Occipital lobe (tissue), 2 donors: ENCODE measurements around the gene PAIP2B. TPM values are rescaled to one million over a fixed set of nuclear protein-coding genes. Genes with fewer than 3 reads are reported as not detected.
"Not testable (repeated sequence)": the region's sequence is repeated elsewhere in the genome, so short reads cannot be mapped to it uniquely, and the experiment has no call there.

Experiments
- DNase-seq: peaks from one replicate; lab custom pipeline; 2025; lab: John Stamatoyannopoulos, UW
- total RNA-seq: library from RNA; depleted of rRNA; stranded (reverse); fragments of >200 nt; gene quantifications from one replicate; pipeline ENCODE4 v1.2.3, GENCODE V29; 2014

PAIP2B gene
- total RNA-seq, 1 donor from 2014 or later, result 19.0 TPM

DNA sequence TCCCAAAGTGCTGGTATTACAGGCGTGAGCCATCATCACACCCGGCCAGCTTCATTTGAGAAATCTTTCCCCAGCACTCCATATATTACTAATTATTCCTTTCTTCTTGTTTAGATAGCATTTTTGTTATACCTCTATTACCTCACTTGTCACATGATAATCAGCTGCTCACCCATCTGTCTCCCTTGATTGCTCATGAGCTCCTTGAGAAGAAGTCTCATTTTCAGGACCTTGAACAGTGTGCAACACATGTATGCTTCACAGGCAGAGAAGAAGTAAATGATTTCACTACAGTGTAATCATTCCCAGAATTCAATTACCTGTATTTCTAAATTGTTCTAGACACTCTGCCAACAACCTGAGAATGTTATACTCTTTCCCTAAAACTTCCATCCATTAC lies 6.2 kb downstream of the PAIP2B start:
- no peak for DNase-seq

DNA sequence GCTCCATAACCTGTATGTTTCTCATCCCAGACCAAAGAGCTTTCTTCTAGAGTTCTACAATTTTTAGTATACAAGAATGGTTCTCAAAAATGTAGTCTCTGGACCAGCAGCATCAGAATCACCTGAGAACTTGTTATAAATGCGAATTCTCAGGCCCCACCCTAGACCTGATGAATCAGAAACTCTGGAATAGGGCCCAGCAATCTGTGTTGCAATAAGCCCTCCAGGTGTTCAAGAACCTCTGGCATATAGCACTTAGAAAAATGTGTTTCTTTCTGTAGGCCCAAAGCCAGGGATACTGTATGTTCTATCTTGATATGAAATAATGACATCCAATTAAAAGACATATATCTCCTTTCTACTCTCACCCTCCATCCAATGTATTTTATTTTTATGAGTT lies 10.4 kb downstream of the PAIP2B start:
- no peak for DNase-seq

DNA sequence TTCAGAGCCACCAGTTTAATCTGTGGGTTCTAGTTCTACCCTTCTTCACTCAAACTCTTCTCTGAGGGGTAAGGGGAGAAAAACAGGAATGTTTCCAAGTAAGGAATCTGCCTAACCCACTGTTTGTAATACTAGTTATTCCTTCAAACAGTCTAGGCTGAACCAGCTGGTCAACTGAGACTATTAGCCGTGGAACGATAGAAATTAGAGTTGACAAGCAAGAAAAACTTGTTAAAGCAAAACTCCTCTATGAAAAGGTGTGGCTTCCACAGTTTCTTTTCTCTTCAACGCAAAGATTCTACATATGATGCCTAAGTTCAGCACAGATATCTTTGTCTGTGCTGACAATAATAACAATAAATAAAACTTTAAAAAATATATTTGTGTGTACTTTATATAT lies 11.5 kb downstream of the PAIP2B start:
- no peak for DNase-seq

DNA sequence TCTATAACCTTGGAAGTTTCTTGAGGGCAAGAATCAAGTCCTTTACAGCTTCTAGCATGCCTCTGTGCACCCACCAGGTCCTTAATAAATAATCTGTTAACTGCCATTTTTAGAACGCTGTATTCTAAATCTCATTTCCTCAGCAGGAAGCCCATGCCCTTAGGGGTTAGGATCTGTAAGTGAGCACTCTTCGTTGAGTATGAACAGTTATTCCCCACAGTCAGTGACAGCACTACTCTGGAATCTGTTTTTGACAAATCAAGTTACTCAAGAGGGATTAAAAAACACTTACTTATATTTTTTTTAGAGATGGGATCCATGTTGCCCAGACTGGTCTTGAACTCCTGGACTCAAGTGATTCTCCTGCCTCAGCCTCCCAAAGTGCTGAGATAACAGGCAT lies 14.6 kb downstream of the PAIP2B start:
- no peak for DNase-seq

DNA sequence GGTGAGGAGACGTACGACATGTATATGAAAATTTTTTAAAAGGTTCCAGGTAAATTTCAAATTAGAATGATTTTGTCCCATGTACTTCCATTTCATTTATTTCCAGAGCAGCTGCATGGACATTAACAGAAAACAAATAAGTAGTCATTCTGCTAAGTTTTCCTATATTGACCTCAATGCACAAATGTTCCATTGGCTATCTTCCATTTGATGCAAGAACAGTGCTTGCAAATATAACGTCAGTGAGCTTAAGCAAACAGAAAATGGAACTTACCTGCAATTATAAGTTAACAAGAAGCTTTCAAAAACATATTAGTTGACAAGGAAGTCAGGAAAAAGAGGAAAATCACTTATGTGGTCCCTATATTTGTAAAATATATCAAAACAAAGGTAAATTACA lies 16.6 kb downstream of the PAIP2B start:
- no peak for DNase-seq

DNA sequence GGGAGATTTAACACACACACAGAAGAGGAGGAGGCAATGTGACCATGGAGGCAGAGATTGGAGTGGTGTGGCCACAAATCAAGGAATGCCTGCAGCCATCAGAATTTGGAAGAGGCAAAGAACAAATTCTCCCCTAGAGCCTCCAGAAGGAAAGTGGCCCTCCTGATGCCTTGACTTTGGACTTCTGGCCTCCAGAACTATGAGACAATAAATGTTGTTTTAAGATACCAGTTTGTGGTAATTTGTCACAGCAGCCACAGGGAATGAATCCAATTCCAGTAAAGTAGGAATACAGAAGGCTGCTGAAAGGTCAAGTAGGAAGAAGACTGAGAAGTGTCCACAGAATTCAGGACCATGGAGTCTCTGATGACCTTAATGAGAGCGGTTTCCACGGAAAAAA lies 18.1 kb downstream of the PAIP2B start:
- DNase-seq, result no peak

DNA sequence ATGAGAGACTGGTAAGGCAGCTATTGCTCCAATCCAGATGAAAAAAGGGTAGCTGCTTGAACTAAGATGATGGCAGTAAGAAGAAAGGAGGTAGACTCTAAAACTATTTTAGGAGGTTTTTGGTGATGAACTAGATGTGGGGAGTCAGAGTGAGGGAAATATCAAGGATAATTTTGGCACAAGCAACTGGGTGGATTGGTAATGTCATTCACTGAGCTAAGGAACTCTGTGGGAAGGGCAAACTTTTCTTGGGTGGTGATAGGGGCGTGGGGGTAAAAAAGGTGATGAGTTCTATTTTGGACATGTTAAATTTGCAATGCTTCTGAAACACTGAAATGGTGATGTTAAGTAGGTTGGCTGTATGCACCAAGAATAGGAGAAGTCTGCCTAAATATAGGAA lies 19.3 kb downstream of the PAIP2B start:
- DNase-seq, result no peak

DNA sequence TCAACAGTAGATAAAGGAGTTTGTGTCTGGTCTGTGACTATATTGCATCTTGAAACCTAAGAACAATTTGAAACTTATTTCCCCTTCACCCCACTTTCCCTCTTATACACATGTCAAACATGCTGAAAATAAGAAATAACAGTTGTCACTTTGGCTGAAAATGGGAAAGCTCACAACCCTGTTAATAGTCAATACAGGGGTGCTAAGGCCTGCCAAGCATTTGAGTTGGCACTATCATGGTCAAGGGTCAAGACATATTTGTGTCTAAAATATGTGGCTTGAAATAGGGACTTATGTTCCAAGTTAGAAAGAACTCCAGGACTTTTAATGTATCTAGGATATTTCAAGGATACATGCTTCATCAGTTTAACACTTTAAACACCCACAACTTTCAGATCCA lies 20.6 kb downstream of the PAIP2B start:
- DNase-seq, result no peak

DNA sequence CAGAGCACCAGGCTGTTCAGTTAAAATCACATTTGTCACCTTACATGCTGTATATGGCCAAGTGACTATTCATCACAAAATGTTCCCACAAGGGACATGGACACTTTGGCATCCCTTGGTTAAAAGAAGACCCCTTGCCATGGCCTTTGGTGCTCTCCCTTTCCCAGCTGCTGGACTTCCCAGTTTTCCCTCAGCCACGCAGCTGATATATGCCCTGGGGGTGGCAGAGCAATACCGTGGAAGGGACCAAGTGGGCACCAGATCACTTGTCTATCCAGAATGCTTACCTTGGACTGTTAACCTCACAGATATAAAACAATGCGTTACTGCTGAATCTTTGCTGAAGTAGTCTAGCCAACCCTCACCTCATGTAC lies 35.3 kb downstream of the PAIP2B start:
- no peak for DNase-seq

DNA sequence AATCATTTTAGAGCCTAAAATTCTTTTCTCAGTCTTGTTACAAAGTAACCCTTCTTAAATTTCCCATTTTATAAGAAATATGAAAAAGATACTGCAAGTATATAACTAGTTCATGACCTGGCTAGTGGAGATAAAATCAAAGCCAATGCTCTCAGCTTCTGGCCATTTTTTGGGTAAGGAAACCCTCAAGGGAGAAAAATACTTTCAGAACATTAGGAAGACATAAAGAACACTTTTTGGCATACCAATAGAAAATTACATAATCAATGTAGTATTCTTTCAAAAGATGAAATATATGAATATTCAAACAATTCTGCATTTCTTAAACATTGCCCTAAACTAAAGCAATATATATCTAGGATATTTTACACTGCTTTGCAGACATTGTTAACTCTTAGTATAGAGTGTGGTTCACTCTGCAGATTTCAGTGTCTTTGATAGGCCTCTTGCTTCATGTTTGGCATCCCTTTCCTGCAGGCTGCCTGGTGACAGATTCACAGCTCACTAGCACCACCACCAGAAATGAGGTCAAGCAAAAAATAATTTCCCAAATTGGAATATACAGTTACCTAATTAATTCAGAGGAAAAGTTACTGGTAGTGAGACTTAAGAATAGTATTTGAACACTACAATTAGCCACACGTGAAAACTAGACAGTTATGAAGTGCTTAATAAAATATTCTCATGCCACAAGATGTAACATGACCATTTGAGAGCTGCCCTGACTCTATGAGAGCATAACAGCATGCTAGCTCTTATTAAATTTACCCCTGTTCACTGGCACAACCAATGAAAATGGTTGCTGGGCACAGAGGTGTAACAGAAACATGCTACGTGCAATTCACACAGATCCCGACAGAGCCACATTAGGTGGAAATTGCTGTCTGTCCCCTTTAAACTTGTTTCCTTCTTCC lies 36.0 kb downstream of the PAIP2B start:
- DNase-seq, result no peak

DNA sequence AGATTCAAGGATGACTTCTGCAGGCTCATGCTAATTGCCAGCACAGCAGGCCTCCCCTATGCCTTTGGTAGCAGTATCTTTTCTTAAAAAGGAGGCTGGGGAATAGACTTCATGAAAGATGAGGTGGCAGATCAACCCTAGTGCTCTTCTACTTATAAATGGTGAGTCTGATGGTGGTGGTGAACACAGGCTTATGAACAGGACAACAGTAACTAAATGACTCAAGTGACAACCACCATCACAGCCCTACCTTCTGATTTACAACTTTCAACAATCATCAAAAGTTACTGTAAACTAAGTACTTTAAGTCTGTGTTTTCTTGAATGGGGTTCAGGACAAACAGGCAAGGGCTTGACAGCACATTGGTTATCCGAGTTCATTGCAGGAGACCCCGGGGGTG lies 39.3 kb downstream of the PAIP2B start:
- no peak for DNase-seq

DNA sequence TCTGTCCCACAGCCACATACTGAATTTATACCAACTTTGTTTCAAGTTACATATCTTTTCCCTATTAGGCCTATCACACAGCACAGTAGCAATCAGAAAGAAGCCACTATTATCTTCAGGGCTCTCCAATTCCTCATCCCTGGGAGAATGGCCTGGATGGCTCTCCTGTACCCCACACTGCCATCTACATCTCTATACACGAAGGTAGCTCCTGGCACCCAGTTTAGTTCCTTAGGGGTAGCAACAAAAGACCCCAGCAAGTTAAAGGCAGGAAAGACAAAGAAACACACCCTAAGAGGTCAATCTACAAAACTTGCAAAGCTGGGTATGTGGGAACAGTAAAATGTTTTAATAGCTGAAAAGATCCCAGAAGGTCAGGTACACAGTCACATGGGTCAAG lies 39.9 kb downstream of the PAIP2B start:
- DNase-seq, result no peak

DNA sequence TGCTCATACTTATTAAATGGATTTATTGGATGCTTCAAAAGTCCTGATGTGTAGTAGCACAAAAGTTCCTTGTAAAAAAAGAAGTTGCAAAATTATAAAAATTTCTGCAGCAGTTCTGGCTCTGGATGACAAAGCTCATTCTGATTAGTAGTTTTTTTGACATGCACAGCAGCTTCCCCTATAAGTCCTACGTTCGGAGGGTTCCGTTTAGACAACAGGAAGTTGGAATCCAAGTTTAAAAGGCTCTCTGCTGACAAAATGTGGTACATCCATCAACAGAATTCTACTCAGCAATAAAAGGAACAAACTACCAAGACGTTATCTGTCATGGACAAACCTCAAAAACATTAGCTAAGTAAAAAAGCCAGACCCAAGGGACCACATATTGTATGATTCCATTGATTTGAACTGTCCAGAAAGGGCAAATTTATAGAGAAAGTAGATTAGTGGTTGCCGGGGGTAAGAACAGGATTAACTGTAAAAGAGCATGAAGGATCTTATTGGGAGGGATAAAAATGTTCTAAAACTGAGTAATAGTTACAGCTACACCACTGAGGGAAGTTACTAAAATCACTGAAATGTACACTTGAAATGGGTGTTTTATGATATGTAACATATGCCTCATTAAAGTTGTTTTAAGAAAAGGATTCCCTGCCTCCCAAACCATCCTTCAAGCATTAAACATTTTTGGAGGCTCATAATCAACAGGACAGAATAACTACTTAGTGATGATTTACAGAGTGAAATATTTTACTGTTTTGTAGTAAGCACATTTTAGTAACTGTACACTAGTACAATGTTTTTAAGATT lies 43.4 kb downstream of the PAIP2B start:
- not testable (repeated sequence) for DNase-seq

DNA sequence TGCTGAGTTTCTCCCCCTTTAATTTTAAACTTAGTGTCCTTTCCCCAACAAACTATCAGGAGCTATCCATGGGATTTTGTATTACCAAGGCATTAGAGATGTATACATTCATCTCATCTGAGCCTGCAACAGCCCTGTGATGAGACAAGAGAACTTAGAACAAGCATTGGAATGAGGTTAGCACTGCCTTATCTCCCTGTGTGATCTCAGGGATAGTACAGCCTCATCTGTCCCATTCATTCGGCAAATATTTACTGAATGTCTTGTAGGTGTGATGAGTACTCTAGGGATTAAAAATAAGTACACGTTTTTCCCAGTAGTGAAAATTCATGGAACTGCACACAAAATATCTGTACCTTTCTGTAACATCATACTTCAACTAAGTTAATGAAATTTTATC lies 45.6 kb downstream of the PAIP2B start:
- DNase-seq, result no peak

DNA sequence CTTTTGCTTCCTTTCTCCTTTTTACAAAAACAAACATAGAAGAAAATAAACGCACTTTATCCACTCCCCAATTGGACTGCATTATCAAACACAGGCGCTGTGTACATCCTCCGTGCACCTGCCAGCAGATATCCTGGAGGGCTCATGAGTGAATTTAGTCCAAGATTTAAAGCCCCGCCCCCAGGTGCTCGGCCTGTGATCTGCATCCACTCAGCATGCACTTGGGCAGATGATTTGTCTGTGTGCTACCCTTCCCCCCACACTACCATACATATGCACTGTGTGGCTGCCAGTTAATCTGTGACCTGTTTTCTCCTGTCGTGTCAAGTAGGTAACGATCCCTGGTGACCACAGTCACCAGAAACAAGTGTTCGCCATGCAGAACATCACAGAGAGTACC lies 48.1 kb downstream of the PAIP2B start:
- DNase-seq, result not testable (repeated sequence)

DNA sequence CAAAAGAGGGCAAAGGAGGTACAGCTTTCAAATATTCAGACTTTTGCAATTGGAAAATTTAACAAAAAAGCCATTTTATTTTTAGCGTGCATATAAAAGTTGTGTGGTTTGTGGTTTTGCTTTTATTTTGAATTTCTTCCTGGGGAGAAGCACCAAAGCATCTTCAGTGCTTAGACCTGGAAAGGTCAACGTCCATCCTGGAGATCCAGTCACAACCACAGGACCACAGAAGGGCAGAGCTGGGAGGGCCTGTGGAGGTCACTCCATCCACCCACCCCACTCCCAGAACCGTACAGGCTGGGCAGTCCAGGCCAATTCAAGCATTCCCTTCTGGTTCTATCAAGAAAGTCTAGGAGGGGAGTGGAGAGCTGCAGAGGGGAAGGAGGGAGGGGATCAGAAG lies 52.7 kb downstream of the PAIP2B start:
- no peak for DNase-seq

DNA sequence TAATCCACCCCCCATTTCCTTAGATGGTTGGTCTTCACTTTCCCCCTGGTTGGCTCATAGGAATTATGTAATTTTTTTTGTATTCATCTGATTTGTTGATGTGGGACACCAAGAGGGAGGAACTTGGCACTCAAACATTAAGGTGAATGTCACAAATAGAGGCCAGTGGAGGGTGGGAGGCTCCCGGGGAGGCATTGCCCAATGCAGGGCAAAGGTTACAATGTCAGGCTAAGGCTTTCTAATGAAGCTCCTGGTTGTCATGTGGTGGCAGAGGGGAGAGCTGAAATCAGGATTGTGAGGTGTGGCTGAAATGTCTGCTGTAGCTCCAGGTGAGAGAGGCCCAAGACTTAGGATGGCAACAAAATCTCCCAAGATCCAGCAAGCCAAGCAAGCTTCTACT lies 53.8 kb downstream of the PAIP2B start:
- DNase-seq, result no peak

DNA sequence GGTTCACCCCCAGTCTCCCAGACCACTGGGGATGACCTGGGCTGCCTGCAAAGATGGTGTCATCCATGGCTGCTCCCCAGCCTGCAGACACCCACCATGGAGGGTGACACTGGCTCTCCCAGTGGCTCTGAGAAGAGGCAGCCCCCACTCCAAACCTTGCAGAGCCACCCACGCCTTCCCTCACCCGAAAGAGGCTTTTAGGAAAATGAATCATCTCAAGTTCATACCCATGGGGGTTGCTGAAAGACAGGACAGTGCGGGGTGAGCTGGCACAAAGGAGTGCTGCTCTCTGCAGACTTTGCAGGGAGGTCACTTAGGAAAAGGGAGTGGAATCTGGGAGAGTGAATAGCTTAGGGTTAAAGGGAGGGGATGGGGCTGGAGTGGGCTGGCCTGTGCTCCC lies 60.1 kb downstream of the PAIP2B start:
- no peak for DNase-seq

DNA sequence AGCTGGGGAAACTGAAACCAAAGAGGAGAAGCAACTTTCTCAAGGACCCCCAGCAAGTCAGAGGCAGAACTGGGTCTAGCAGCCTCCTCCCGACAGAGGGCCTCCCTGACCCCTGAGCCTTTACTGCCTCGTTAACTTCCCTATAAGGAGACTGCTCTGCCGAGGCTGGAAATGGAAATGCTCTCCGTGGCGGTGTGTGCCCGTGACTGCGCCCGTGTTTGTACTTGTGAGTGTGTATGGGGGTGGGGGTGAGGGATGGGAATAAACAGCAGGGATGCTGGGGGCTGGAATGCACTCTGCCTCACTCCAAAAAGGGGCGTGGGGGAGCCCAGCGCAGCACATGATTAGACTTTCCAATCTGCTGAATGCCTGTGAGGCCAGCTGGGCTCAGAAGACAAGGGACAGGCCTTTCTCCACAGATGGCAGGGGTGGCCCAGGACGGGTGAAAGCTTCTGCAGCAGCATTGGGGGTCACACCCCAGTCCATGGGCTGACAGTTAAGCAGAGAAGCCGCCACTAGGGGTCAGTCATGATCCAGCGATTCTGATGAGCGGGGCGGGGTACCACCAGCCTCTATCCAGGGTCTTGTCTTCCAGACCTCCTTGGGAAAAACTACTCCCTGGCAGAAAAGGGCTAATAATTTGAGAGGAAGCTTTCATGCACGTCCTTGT lies 69.6 kb downstream of the PAIP2B start:
- DNase-seq, result no peak

DNA sequence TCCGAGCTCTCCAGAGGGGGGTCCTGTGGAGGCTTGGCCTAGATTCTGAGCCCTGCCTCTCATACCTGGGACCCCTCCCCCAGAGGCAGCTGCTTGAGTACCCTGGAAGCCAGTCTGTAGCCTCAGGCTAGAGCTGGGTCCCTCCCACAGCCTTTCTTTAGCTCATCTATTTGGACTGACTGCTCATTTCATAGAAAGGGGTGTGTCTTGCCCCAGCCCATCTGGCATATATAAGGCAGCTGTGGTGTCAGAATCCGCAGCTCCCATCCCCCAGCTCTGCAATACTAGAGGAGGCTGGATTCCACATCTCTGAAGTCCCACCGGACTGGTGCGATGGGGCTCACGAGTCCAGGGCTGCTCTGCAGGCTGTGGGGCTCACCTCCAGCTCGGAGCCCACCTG lies 70.3 kb downstream of the PAIP2B start:
- DNase-seq, result no peak

DNA sequence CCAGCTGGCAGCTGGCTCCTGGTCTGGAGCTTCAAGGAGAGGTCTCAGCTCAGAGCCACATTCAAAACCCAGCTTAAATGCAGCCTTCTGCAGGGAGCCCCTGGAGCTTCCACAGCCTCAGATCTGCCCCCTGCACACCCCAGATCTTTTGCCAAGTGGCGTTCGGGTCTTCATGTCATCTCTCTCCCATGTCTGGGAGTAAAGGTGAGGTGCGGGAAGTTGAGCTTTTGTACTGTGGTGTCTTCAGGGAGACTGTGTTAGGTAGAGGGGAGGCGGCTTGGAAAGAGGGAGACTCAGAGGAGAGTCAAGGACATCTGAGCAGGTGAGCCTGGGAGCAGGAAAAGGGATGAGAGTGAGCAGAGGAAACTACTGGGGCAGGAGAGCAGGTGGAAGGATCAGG lies 71.1 kb downstream of the PAIP2B start:
- no peak for DNase-seq

DNA sequence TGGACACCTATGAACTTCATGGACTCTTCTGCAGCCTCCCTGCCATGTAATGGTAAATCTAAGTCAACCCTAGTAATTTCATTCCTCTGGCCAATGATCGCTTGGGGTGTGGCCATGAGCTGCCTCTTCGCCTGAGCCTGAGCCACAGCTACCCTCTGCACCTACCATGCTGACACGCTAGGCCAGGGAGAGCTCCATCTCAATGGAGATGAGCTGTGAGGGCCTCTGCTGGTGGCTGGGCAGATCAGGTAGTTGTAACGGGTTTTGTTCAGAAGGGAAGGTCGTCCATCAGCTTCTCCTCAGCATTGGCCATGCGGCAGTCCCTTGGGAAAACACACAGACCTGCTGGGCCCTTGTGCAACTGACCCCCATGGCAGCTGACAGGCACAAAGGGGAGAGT lies 72.1 kb downstream of the PAIP2B start:
- DNase-seq, result no peak
